ENCODE results near the gene ANKRD28. TPM values are rescaled to one million over a fixed set of nuclear protein-coding genes. Genes with fewer than 3 reads are reported as not detected.
"Not testable (repeated sequence)": the region's sequence is repeated elsewhere in the genome, so short reads cannot be mapped to it uniquely, and the experiment has no call there.

Gene ANKRD28
- polyA plus RNA-seq, 1 donor: 29.8 TPM

DNA sequence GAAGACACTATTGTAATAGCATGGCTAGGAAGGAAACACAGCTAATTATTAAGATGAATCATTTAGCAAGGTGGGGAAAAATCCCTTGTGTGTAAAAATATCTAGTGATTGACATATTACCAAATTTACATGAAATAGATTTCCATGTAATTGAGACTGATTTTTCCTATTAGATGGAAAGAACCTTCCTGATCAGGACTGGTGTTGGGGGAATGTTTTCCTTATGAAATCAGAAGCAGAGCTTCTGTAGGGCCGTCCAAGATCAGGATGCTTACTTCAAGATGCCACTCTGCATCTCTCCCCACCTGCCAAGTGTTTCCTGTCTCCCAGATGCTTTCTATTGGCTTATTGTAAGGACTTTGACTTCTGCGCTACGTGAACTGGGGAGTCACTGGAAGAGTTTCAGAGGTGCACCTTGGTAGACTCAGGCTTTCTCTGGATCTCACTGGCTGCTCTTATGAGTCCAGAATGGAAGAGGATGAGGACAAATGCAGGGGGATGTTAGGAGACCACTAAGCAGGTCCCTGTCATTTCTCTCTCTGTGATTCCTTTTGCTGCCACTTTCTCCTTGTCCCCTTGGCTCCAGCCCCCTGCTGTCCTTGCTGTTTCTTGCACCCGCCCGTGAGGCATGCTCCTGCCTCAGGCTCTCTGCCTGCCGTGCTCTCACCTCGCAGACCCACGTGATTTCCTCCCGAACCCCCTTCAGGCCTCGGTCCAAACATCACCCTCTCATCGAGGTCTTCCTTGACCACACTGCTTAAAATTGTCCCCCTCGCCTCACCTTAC lies 166.2 kb downstream of the ANKRD28 start:
- peaks cover 4% of the 10 kb centered on the region for H3K4me1 ChIP-seq (ENCODE audit: control insufficient read depth, insufficient read depth, low read length)
- no peak overlapping the region for H3K4me3 ChIP-seq (ENCODE audit: low read length)
- no peaks in the 10 kb centered on the region for H3K9me3 ChIP-seq (ENCODE audit: control insufficient read depth, low read depth, low read length)
- peaks cover 5% of the 10 kb centered on the region for H3K36me3 ChIP-seq (ENCODE audit: control insufficient read depth, insufficient read depth, low read length)
- DNase-seq: no peak
- 75% methylated on average over 7 of the region's 12 CpGs for WGBS (ENCODE audit: insufficient coverage, low lambda C conversion rate)
- H3K27ac ChIP-seq (ENCODE audit: low read length): no peak overlapping the region
- H3K27me3 ChIP-seq (ENCODE audit: control insufficient read depth, insufficient read depth, low read length): no peaks in the 10 kb centered on the region

DNA sequence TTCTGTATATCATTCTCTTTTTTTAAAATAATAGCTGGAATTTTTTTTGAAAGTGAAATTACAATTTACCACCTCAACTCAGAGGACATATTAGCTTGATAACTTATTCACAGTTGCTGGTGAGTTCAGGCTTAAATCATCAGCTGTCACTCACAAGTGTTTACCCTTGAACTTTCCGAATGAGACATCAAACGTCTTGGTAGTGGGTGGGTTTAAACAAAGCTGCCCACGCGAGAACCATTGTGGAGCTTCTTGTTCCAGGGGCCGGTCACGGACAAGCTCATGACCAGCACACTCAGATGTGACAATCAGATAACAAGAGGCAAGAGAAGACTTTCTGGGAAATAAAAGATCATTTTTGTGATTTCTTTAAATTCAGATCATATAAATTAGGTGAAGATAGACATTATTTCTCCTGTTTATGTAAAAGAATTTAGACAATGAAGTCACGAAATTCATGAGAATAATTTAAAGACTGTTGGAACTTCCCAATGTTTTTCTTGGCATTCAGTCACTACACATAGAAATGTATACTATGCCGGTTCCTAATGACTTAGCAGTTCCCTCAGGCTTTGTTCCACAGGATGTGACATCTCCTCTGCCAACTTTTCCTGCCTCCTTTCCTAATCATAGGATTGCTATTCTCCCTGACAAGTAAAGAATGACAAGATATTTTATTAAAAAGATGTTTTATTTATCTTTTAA lies 167.0 kb downstream of the ANKRD28 start:
- peaks cover 3% of the 10 kb centered on the region for H3K4me1 ChIP-seq (ENCODE audit: control insufficient read depth, insufficient read depth, low read length)

DNA sequence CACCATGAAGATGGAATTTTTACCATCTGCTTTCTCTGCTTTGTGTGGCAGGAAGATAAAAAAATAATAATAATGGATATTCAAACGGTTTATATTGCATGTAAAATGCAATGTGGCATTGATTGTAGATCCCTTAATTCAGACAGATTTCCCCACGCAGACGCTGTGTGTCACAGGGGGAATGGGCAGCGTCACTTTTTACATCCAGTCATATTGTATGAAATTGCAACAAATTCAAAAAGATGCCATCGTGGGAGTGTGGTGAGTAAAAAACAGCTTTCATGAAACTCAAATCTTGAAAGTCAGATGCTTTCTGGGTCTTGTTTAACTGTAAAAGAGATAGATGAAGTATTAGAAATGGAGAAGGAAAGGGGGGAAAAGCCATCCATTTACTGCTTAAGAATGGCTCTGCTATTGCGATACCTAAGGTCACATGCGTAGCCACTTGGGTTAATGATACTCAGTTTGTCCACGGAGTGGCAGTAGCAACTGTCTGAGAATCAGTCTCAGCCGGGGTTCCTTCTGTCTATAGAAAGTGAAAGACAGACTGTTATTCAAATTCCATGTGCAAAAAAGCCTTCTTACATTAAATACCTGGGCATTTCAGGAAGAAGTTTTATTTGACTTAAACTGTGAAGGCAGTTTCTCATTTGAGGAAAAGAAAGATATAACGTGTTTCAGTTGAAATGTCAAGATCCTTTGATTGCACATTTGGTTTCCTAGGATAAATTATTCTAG lies 167.8 kb downstream of the ANKRD28 start:
- Histone ChIP-seq H3K4me1 (ENCODE audit: control insufficient read depth, insufficient read depth, low read length) (no peaks in the 10 kb centered on the region), H3K36me3 (ENCODE audit: control insufficient read depth, insufficient read depth, low read length) (no peaks in the 10 kb centered on the region), H3K27me3 (ENCODE audit: control insufficient read depth, insufficient read depth, low read length) (no peaks in the 10 kb centered on the region), H3K27ac (ENCODE audit: low read length) (no peak overlapping the region), H3K9me3 (ENCODE audit: control insufficient read depth, low read depth, low read length) (no peaks in the 10 kb centered on the region), H3K4me3 (ENCODE audit: low read length) (peak overlapping the region; percentile 9)
- WGBS (ENCODE audit: insufficient coverage, low lambda C conversion rate): 87% methylated on average over 3 of the region's 10 CpGs
- peak; percentile 59 to 81 for DNase-seq

More for the DNA sequence above, 167.0 kb downstream of the ANKRD28 start:
- Histone ChIP-seq H3K27me3 (ENCODE audit: control insufficient read depth, insufficient read depth, low read length) (no peaks in the 10 kb centered on the region), H3K27ac (ENCODE audit: low read length) (no peak overlapping the region), H3K9me3 (ENCODE audit: control insufficient read depth, low read depth, low read length) (no peaks in the 10 kb centered on the region), H3K36me3 (ENCODE audit: control insufficient read depth, insufficient read depth, low read length) (peaks cover 4% of the 10 kb centered on the region), H3K4me3 (ENCODE audit: low read length) (peak overlapping the region; percentile 9)
- no peak for DNase-seq
- WGBS (ENCODE audit: insufficient coverage, low lambda C conversion rate): 43% methylated on average over 6 of the region's 8 CpGs

DNA sequence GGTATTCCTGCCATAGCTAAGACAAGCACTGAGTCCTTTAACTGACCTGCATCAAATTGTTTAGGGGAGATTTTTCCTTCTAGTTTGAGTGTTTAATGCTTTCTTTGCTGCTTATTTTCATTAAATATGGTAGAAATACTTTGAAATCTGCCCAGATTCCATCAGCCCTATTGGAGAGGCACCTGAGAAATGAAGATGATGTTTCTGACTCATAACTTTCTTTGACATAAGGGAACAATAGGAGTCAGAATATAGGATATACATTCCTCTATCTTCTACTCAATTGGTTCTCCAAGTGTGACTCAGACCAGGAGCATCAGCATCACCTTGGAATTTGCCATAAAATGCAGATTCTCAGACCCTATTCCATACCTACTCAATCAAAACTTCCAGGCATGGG lies 168.8 kb downstream of the ANKRD28 start:
- DNase-seq: no peak
- no peak overlapping the region for H3K27ac ChIP-seq (ENCODE audit: low read length)
- H3K9me3 ChIP-seq (ENCODE audit: control insufficient read depth, low read depth, low read length): no peaks in the 10 kb centered on the region
- H3K36me3 ChIP-seq (ENCODE audit: control insufficient read depth, insufficient read depth, low read length): no peaks in the 10 kb centered on the region
- no peaks in the 10 kb centered on the region for H3K4me1 ChIP-seq (ENCODE audit: control insufficient read depth, insufficient read depth, low read length)
- no peak overlapping the region for H3K4me3 ChIP-seq (ENCODE audit: low read length)
- no peaks in the 10 kb centered on the region for H3K27me3 ChIP-seq (ENCODE audit: control insufficient read depth, insufficient read depth, low read length)

DNA sequence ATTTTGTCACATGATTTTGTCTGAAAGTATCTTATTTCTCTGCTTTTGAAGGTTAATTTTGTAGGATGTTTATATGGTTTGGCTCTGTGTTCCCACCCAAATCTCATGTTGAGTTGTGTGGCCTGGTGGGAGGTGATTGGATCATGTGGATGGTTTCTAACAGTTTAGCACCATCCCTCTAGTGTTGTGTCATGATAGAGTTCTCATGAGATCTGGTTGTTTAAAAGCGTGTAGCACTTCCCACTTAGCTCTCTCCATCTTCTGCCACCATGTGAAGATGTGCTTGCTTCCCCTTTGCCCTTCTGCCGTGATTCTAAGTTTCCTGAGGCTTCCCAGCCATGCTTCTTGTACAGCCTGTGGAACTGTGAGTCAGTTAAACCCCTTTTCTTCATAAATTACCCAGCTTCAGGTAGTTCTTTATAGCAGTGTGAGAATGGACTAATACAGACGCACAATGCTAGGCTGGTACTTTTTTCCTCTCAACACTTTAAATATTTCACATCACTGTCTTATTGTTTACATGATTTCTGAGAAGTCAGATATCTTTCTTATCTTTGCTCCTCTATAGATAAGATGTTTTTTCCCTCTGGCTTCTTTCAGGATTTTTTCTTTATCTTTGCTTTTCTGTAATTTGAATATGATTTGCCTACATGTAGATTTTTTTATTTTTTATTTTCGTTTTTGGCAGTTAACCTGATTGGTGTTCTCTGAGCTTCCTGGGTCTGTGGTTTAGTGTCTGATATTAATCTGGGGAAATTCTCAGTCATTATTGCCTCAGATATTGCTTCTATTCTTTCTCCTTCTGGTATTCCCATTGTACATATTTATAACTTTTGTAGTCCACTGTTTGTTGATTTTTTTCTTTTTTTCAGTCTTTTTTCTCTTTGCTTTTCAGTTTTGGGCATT lies 174.0 kb downstream of the ANKRD28 start:
- no peaks in the 10 kb centered on the region for H3K27me3 ChIP-seq (ENCODE audit: control insufficient read depth, insufficient read depth, low read length)
- H3K4me3 ChIP-seq (ENCODE audit: low read length): no peak overlapping the region
- peaks cover 3% of the 10 kb centered on the region for H3K36me3 ChIP-seq (ENCODE audit: control insufficient read depth, insufficient read depth, low read length)
- H3K4me1 ChIP-seq (ENCODE audit: control insufficient read depth, insufficient read depth, low read length): no peaks in the 10 kb centered on the region
- no peak overlapping the region for H3K27ac ChIP-seq (ENCODE audit: low read length)
- DNase-seq: no peak
- WGBS (ENCODE audit: insufficient coverage, low lambda C conversion rate): 89% methylated on average over 1 of the region's 4 CpGs
- H3K9me3 ChIP-seq (ENCODE audit: control insufficient read depth, low read depth, low read length): peaks cover 14% of the 10 kb centered on the region

DNA sequence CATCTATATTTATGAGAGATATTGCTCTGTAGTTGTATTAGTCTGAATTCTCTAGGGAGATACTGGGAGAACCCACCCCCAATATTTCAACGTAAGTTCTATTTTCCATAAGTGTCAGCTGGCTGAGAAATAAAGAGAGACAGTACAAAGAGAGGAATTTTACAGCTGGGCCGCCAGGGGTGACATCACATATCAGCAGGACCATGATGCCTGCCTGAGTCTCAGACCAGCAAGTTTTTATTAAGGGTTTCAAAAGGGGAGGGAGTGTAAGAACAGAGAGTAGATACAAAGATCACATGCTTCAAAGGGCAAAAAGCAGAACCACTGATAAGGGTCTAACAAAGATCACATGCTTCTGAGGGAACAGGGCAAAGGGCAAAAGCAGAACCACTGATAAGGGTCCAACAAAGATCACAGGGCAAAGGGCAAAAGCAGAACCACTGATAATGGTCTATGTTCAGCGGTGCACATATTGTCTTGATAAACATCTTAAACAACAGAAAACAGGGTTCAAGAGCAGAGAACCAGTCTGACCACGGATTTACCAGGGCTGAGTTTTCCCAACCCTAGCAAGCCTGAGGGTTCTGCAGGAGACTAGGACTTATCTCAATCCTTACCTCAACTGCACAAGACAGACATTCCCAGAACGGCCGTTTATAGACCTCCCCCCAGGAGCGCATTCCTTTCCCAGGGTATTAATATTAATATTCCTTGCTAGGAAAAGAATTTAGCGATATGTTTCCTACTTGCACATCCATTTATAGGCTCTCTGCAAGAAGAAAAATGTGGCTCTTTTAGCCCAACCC lies 177.9 kb downstream of the ANKRD28 start:
- not testable (repeated sequence) for H3K27me3 ChIP-seq (ENCODE audit: control insufficient read depth, insufficient read depth, low read length); H3K36me3 ChIP-seq (ENCODE audit: control insufficient read depth, insufficient read depth, low read length); H3K4me1 ChIP-seq (ENCODE audit: control insufficient read depth, insufficient read depth, low read length); H3K4me3 ChIP-seq (ENCODE audit: low read length)
- peak; percentile 34 to 62 for DNase-seq
- H3K9me3 ChIP-seq (ENCODE audit: control insufficient read depth, low read depth, low read length): peaks cover 23% of the 10 kb centered on the region
- H3K27ac ChIP-seq (ENCODE audit: low read length): peak overlapping the region; percentile 82
- WGBS (ENCODE audit: insufficient coverage, low lambda C conversion rate): no CpG with 5 or more reads among the region's 8 CpGs

Other genes with a start within 250 kb of the ANKRD28 start
- 23.3 TPM for gene HACL1, start 196.4 kb downstream of the ANKRD28 start, polyA plus RNA-seq
- 27.8 TPM for gene BTD, start 196.2 kb downstream of the ANKRD28 start, polyA plus RNA-seq